ENCODE measurements around the gene MTG1.
A peak's percentile ranks its signal among the peaks of the same experiment; 100 is the strongest.
"Not testable (repeated sequence)": the region's sequence is repeated elsewhere in the genome, so short reads cannot be mapped to it uniquely, and the experiment has no call there.

MTG1 gene

DNA sequence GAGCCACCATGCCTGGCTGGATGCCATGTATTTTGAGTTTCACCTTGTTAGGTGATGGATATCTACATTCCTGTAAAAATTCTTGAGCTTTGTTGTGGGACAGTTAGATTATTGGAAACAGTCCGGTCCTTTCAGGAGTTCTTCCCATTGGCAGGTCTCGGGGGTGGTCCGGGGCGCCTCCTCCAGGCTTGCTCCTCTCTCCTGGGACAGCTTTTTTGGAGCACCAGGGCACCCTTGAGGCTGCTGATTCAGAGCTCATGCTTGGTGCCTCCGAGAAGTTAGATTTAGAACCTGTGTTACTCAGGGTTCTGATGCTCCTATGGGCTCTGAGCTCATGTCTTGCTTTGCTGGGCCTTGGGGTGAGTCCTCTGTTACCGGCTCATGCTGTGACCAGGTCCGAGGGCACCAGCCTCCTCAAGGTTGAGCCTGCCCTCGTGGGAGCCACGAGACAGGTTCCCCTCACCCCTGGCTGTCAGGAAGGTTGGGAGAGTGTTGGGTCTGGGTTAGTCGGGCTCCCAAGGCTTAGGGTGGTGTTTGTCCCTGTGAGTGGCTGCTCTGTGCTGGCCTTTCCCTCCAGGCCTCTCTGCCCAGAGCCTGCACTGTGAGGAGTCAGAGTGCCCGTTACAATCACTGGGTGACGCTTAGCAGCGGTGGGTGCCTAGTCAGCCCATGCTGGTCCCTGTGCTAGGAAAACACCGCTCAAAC, 24.5 kb downstream of the MTG1 start:
- intact Hi-C loops (cut with DNase I): no loop called here
- peak in 2 of 42 donors; percentile 13 to 37 for DNase-seq

DNA sequence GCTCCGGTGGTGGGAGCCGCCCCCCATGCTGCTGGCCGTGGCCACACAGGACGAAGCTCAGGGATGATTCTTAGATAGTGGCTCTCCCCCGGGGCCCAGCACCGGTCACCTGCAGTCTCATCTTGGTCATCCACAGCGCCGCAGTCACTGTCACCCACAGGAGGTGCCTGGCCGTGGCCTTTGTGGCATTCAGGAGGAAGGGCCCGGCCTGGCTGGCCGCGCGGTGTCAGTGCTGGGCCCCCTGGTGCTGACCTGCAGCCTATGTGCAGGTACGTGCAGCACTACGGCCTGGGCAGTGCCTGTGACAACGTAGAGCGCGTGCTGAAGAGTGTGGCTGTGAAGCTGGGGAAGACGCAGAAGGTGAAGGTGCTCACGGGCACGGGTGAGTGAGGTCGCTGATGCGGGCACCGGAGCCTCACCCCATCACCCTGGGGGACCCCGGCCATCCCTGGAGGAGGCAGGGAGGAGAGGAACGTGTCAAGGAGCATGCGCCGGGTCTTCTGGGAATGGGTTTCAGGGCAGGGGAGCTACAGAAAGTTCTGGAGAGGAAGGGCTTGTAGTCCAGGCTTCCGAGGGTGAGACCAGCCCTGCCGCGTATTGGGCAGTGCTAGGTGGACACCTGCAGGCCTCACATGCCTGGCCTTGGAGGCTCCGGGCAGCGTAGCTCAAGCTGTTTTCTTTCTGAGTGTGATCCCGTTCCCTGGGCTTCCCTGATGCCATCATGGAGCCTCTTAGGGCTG, 25.4 kb downstream of the MTG1 start:
- DNase-seq: no peak
- intact Hi-C loops (cut with DNase I): no loop called here

DNA sequence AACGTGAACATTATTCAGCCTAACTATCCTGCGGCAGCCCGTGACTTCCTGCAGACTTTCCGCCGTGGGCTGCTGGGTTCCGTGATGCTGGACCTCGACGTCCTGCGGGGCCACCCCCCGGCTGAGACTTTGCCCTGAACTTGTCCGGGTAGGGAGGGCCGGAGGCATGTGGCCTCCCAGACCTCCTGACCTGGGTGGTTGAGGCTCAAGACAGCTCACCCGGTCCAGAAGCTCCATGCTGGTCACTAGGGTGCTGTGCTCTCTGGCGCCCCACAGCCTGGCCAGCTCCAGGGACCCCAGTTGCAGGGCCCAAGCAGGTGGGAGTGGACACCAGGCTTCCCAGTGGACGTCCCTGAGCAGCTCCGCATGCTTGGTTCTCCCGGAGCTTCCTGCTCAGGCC, 26.1 kb downstream of the MTG1 start:
- intact Hi-C loops (cut with DNase I): no loop called here
- peak in 2 of 42 donors; percentile 9 to 23 for DNase-seq

DNA sequence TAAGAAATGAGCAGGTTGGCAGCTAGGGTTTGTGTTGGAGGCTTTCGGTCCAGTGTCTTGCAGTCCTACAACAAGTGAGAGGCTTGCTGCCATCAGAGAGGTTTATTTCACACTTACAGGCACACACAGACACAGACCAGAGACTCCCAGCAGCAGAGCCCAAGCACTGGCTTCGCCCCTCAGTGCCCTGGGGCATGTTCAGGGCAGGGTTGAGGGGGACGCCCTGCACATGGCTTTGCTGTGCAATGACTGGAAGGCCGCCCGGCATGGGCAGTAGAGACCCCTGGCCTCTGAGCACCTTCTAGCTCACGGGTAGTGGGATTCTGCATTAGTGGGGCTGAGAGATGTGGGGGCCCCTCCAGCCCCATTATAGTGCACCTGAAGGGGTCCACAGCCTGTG, 26.6 kb downstream of the MTG1 start:
- DNase-seq: peak in 2 of 42 donors; percentile 11 to 16
- intact Hi-C loops (cut with DNase I): no loop called here

DNA sequence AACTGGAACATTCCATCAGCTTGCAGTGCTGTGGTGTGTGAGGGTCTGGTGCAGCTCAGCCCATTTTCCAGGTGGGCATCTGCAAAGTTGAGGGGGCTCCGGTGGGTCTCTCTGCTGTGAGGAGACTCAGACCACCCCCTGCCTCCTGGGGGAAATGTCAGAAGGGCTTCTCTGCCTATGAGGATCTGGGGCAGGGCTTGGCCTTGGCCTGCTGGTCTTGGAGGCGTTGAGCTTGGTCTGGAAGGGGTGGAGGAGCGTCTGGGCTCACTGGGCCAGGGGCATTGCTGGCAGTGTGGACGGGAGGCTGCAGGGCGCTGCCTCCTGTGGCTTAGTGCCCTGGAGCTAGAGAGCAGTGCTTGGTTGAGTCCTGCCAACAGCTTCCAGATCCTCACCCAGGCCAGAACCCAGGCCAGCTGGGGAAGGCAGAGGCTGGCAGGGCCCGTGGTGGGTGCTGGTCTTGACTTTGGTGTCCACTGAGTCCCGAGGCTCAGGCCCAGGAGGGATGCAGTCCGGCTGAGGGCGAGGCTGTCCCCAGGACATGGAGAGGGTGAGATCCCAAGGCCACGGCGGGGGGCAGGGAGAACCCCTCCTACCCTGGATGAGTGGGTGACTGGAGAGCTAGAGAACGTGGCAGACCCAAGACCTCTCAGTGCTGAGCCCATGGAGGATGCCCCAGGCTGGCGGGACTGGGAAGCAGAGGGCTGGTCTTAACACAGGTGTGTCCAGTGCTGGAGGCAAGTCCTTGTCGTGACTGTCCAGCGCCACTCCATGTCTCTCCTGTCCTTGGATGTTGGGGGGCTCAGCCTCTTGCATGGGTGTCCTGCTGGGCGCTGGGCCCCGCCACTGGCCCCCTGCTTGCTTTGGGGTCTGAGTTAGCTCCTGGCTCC, 27.6 kb downstream of the MTG1 start:
- intact Hi-C loops (cut with DNase I): no loop called here
- DNase-seq: peak in 1 of 42 donors; percentile 12

DNA sequence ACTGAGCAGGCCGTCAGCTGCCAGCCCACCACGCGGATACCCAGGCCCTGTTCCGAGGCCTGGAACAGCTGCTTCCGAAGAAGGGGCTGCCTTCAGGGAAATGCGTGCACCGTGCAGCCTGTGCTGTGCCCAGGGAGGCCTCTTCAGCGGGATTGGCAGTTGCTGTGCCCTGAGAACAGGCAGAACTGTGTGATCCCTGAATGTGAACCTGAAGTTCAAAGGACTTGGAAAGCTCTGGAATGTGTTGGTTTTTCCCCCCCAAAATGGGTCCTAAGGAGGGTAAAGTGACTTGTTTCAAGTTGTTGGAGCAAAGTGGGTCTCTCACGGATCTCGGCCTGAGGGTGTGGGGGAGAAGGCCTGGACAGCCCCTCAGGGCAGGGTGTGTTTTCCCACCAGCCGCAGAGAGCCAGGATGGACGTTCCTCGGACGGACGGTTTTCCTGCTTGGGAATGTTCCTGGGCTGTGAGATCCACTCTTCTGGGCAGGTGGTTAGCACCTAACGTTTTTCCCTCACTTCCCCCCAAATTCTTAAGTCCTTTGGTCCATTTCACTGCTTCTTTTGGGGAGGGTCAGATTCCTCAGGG, 28.4 kb downstream of the MTG1 start:
- peak in 1 of 42 donors; percentile 12 for DNase-seq
- intact Hi-C loops (cut with DNase I): no loop called here

DNA sequence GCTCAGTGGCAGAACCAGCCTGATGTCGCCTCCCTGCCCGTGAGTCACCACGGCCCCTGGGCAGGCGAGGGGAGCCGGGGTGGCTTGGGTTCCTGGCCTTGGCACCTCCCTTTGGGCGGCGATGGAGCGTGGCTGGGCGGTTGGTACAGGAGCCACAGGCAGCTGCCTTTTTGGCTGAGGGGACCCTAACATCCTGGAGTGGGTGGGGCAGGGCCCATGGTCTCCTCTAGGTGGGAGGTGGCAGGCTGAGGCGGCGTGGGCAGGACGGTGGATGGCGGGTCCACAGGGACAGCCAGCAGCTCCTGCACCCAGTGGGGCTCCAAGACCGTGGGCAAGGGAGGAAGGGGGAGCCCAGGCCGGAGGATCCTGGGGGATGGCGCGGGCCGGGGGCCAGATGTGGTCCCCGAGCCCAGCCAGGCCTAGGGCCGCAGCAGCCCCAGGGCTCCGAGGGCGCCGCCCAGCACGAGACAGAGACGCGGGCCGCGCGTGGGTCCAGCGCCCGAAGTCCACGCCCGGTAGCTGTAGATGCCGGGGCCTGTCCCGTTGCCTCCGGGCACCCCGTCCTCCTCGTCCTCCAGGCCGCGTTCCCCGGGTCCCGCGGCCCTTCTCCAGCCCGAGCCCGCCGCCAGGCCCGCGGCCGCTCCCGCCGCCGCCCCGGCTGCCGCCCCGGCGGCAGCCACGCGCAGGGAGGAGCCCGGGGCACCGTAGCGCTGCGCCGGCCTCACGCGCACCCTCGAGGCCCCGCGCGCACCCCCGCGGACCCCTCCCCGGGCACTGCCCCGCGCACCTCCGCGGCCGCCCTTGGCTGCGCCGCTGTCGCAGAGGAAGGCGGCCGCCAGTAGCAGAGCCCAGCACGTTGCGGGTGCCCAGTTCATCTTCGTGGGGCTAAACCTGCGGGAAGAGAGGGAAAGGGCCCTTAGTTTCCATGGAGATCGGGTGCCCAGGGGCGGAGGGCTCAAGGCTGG, 29.1 kb downstream of the MTG1 start:
- peak in 1 of 42 donors; percentile 14 for DNase-seq
- intact Hi-C loops (cut with DNase I): no loop called here

DNA sequence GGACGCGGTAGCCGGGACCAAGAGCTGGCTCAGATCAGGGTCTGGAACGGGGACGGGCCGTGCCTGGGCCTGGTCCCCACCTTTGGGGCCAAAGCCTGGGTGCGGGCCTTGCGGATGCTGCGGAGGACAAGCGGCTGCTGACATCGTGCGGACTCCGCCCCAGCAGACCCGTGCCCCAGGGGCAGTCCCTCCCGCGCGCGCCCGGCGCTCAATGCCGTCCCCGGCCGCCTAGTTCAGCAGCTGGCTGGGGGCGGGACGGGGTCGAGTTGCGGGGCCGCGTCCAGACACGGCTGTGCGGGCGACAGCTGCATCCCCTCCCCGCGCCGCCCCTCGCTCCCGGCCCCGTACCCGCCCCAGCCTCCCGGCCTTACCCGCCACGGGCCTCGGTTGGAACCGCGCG, 30.1 kb downstream of the MTG1 start:
- DNase-seq; intact Hi-C loops (cut with DNase I): not testable (repeated sequence)

DNA sequence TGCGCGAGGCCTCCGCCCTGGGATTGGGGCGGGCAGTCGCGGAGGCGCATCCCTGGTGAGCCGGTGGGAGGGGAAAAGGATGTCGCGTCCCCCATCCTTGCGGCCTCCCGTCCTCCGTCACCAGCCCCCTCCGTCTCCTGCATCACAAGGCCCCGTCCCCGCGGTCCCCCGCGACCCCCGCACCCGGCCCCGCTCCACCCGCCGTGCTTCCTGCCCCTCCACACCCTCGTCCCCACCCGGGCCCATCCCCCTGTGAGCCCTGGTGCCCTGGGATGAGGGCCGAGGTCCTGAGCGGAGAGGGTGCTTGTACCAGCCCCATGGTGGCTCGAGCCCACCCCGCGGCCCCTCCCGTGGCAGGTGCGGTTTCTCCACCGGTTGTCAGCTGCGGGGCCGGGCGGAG, 30.6 kb downstream of the MTG1 start, which contains the start of gene SPRN:
TSS of gene SPRN (minus strand) at position 25 of the 400 bp plus-strand sequence. CDS start 944 bp downstream, outside the sequence.
- intact Hi-C loops (cut with DNase I): not testable (repeated sequence)
- peak in 1 of 42 donors; percentile 12 for DNase-seq

DNA sequence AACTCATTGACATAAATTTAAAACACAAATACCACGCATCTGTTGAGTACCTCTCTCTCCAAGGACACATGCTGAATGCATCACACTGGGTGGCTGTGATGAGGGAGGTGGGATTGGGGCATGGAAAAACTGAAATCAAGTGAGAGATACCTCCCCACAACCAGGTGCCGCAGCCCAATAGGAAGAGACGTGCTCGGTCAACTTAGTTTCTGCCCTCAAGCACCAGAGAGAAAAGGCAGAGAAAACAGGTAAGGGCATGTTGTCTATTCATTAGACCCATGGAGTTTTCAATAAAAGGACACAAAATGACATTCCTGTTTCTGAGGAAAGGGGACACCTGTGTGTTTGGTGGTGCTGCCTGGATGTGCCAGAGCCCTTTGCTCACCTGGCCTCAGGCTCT, 35.6 kb downstream of the MTG1 start:
- DNase-seq; intact Hi-C loops (cut with DNase I): not testable (repeated sequence)

DNA sequence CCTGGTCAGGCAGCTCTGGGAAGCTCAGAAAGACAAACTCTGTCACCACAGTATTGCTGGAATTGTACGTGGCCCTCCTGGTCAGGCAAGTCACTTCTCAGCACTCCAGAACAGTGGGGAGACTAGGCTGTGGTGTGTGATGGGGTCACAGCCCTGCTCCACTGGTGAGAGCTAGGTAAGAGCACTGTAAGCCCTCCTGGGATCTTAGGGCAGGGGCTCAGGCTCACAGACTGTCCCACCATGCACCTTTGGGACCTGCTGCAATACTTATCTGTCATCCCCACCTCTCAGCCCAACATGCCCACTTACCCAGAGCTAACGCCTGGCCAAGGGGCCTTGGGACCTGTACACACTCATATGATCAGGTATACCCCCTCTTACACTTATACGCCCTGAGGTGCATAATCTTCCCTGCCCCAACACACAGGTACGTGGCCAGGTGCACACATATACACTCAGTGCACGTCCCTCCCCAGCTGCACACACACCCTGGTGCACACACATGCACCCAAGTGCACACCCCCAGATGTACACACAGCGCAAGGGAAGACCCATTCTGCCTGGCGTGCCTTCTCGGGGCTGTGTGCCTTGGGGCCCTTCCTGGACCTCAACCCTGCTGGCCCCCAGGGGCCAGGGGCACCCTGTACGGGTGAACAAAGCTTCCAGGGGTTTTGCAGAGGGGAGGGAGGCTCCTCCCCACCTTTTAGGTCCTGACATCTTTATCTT, 38.1 kb downstream of the MTG1 start:
- intact Hi-C loops (cut with DNase I); DNase-seq: not testable (repeated sequence)

DNA sequence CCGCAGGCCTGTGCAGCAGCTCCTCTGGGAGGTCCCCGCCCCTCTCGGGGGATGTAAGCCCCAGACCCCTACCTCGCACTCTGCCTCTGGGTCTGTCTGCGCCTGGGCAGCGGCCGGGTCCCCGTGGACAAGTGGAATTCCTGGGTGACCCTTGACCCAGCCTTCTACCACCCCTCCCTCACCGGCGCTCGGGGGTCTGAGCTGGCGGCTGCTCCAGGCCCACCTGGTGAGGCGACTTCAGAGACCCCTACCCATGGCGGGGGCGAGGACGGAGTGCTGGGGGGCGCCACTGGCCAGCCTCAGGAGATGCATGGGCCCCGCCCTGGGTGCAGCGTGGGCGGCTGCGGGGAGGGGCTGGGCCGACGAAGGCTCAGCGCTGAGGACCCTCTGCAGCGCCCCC, 38.8 kb downstream of the MTG1 start:
- intact Hi-C loops (cut with DNase I): not testable (repeated sequence)
- DNase-seq: peak in 1 of 42 donors; percentile 8

DNA sequence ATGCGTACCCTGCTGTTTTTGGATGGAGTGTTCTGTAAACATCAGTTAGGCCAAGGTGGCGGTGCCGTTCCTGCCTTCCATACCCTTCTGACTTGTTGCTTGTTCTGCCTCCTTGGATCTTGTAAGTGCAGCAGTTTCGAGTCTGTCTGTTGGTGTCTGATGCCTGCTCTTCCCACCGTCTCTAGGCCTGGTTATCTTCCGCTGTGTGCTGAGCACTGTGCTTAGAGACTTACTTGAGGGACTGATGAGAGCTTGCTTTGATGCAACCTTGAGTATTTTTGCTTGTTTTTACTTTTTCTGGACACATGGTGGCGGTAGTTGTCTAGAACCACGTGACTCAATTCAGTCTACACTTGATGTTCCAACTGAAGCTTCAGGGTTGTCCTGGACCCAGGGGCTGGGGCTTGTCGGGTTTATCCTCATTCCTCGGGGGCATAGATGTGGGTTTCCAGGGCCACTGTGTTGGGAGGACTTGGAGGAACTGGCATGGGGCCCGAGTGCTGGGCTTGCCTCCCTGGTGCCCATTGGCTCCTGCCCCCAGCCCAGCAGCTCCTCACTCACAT, 44.8 kb downstream of the MTG1 start:
- intact Hi-C loops (cut with DNase I): no loop called here
- peak in 7 of 42 donors; percentile 1 to 31 (median 13) for DNase-seq

DNA sequence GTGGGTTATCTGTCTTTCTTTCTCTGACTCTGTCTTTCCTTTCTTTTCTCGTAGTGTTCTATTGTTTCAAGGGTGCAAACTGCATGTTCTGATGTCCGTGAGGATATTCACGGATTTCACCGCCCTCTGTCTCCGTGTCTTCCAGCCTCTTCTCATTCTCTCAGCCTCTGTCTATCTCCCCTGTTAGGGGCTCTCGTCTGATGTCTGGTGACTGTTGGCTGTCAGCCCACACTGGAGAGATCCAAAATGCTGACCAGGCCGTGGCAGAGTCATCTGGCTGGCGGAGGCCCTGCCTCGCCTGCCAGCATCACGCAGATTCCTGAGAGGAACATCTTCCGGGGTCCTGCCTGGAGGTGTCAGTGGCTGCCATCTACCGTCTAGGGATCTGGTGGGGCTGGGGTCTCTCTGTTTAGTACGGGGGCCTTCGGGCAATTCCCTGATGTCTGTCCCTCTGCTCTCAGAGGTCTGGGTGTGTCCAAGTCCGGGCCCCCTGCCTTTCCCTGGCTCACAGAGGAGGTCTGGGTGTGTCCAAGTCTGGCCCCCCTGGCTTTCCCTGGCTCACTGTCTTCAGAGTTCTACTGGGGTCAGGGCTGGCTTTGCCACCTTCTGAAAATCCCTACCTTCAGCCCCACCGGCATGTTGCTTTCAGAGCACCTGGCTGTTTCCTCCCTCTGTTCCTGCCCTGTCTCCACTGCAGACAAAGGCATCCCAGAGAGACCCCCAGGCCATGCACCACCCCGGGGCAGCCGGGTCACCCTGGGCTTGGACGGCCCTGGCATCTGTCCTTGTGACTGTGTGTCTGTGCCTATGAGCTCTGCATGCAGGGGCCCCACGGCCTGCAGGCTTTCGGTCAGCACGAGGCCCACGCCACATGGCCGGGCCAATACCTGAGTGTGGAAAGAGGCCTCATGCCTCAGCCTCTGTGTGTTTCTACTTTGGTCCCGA, 45.8 kb downstream of the MTG1 start:
- intact Hi-C loops (cut with DNase I): no loop called here
- DNase-seq: peak in 5 of 42 donors; percentile 1 to 13 (median 4)

DNA sequence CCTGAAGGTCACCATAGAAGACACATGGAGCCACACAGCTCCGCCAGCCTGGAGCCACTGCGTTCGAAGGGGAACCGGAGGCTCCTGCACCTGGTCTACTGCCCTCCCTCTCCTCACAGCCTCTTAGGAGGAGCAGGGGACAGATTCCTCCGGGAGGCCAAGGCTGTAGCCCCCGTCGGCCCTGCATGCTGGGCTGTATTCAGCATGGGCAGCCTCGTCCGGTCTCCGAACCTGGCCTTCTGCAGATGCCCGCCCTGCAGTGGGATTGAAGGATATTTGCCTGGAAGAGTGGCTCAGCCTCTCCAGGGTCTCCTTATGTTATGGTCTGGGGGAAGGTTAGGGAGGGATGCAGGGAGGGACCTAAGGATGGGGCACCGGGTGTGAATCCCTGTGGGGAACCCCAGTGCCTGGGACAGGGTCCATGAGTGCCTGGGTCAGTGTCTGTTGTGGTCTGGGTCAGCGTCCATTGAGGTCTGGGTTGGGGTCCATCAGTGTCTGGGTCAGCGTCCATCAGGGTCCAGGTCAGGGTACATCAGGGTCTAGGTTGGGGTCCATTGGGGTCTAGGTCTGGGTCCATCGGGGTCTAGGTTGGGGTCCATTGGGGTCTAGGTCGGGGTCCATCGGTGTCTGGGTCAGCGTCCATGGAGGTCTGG, 46.8 kb downstream of the MTG1 start:
- intact Hi-C loops (cut with DNase I): no loop called here
- peak in 5 of 42 donors; percentile 4 to 29 (median 15) for DNase-seq

Measured in head of caudate nucleus (tissue), 42 donors.